Hepatocyte (in vitro differentiated cells): ENCODE data around the gene ZNF792.

ENCODE experiments used
- EZH2 ChIP-seq: fragments of 200-600 bp; sonication (generic); IDR thresholded peaks from 2 replicates; pipeline ENCODE4 v1.6.1; 2016; ENCODE audit warnings: antibody characterized with exemption, mild to moderate bottlenecking, borderline replicate concordance
- TF ChIP-seq, protein P1 (sequence below): fragments of 200-600 bp; sonication (generic); IDR thresholded peaks from 2 replicates; pipeline ENCODE4 v1.5.1; 2016; ENCODE audit warnings: antibody characterized with exemption, mild to moderate bottlenecking; ENCODE audit not compliant: poor library complexity

DNA sequence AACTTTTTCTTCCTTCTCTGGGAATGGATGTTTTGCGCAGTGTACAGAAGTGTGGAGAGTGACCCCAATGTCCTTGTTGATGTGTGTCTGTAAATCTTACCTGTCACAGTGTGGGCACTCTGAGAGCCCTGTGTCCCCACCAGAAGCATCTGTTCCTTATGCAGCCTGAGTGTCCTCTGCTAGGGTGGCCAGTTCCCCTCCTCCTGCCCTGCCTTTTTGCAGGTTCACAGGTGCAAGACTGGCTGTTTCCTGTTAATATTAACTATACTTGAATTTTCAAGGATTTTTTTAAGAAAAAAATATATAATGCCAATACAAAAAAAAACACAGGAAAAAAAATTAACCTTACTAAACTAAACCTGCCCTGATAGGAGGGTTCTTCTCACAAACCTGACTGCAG lies 24.1 kb upstream of the ZNF792 start:
- TF ChIP-seq, protein P1, sequence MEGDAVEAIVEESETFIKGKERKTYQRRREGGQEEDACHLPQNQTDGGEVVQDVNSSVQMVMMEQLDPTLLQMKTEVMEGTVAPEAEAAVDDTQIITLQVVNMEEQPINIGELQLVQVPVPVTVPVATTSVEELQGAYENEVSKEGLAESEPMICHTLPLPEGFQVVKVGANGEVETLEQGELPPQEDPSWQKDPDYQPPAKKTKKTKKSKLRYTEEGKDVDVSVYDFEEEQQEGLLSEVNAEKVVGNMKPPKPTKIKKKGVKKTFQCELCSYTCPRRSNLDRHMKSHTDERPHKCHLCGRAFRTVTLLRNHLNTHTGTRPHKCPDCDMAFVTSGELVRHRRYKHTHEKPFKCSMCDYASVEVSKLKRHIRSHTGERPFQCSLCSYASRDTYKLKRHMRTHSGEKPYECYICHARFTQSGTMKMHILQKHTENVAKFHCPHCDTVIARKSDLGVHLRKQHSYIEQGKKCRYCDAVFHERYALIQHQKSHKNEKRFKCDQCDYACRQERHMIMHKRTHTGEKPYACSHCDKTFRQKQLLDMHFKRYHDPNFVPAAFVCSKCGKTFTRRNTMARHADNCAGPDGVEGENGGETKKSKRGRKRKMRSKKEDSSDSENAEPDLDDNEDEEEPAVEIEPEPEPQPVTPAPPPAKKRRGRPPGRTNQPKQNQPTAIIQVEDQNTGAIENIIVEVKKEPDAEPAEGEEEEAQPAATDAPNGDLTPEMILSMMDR: no peak
- TF ChIP-seq EZH2: no peak
